ENCODE results near the gene CLCN1. TPM values are rescaled to one million over a fixed set of nuclear protein-coding genes. Genes with fewer than 3 reads are reported as not detected.

The CLCN1 gene
- polyA plus RNA-seq, 3 donors = 0.04 to 0.76 (median 0.11) TPM

DNA sequence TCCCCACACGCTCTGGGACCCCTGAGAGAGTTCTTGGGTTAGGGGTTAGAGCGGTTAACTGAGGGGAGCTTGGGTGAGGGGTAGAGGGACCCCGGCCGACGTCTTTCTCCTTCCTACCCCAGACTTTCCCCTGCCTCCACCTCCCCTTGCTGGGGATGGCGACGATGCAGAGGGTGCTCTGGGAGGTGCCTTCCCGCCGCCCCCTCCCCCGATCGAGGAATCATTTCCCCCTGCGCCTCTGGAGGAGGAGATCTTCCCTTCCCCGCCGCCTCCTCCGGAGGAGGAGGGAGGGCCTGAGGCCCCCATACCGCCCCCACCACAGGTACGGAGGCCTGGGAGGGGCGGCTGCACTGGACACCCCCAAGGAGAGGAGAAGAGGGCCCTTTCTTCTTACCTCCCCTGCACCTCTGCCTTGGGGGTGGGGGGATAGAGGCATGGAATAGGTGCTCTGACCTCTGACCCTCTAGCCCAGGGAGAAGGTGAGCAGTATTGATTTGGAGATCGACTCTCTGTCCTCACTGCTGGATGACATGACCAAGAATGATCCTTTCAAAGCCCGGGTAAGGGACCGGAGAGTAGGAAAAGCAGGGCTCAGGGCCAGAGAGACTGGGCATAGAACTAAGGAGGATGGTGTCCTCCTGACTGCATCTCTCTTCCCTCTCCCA, 66.3 kb downstream of the CLCN1 start:
- H3K27me3 ChIP-seq (ENCODE audit: control insufficient read depth in 2 of 2, insufficient read depth in 2 of 2, low read length in 2 of 2) = no peaks in the 10 kb centered on the region
- peak overlapping the region; percentile 81 to 99 (median 98) for H3K4me3 ChIP-seq (replicated peaks in 1 of 3; ENCODE audit: low read depth in 2 of 3, low read length in 3 of 3)
- peak overlapping the region; percentile 42 for H2AFZ ChIP-seq (ENCODE audit: insufficient read depth, low read depth, low read length, poor library complexity, severe bottlenecking)
- H3K36me3 ChIP-seq (replicated peaks in 1 of 2; ENCODE audit: control insufficient read depth in 1 of 2, insufficient read depth in 2 of 2, low read length in 2 of 2) = peaks cover 17 to 27% of the 10 kb centered on the region in 2 donors
- H3K9ac ChIP-seq (ENCODE audit: insufficient read depth, low read length, poor library complexity, severe bottlenecking) = peak overlapping the region; percentile 100
- Mint-ChIP-seq H3K27me3 (ENCODE audit: low read depth in 3 of 3) (peaks cover 0 to 2% (median 0%) of the 10 kb centered on the region in 3 donors), H3K9me3 (no peaks in the 10 kb centered on the region), H3K4me1 (peaks cover 27% of the 10 kb centered on the region), H3K36me3 (peaks cover 0 to 15% of the 10 kb centered on the region in 2 donors), H3K4me3 (no peak overlapping the region), H3K27ac (no peak overlapping the region)
- TF ChIP-seq, protein P1, sequence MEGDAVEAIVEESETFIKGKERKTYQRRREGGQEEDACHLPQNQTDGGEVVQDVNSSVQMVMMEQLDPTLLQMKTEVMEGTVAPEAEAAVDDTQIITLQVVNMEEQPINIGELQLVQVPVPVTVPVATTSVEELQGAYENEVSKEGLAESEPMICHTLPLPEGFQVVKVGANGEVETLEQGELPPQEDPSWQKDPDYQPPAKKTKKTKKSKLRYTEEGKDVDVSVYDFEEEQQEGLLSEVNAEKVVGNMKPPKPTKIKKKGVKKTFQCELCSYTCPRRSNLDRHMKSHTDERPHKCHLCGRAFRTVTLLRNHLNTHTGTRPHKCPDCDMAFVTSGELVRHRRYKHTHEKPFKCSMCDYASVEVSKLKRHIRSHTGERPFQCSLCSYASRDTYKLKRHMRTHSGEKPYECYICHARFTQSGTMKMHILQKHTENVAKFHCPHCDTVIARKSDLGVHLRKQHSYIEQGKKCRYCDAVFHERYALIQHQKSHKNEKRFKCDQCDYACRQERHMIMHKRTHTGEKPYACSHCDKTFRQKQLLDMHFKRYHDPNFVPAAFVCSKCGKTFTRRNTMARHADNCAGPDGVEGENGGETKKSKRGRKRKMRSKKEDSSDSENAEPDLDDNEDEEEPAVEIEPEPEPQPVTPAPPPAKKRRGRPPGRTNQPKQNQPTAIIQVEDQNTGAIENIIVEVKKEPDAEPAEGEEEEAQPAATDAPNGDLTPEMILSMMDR (IDR thresholded peaks at IDR 0.05) = no peak
- peak overlapping the region; percentile 97 for H3K4me2 ChIP-seq (replicated peaks; ENCODE audit: extremely low read depth, low read length, poor library complexity, severe bottlenecking)
- peak in 1 of 3 donors; percentile 9 for DNase-seq
- no peaks in the 10 kb centered on the region for H3K9me3 ChIP-seq (replicated peaks in 1 of 2; ENCODE audit: control insufficient read depth in 1 of 2, insufficient read depth in 1 of 2, low read length in 2 of 2)
- peaks cover 68 to 80% of the 10 kb centered on the region in 2 donors for H3K4me1 ChIP-seq (ENCODE audit: control insufficient read depth in 1 of 2, insufficient read depth in 2 of 2, low read length in 2 of 2)
- 100% methylated on average over 1 of the region's 21 CpGs for WGBS (ENCODE audit: insufficient coverage)
- H3K79me2 ChIP-seq (ENCODE audit: insufficient read depth, low read length) = peaks cover 100% of the 10 kb centered on the region
- H4K20me1 ChIP-seq (ENCODE audit: insufficient read depth, low read length) = peaks cover 60% of the 10 kb centered on the region
- H3K27ac ChIP-seq (ENCODE audit: low read depth in 1 of 2, low read length in 2 of 2) = peak overlapping the region; percentile 80 to 99
- intact Hi-C loops (cut with micrococcal nuclease) = loop anchor here (5.0 kb wide), 3 partner anchors 35 to 140 kb away; no protein-coding TSS in a partner anchor

DNA sequence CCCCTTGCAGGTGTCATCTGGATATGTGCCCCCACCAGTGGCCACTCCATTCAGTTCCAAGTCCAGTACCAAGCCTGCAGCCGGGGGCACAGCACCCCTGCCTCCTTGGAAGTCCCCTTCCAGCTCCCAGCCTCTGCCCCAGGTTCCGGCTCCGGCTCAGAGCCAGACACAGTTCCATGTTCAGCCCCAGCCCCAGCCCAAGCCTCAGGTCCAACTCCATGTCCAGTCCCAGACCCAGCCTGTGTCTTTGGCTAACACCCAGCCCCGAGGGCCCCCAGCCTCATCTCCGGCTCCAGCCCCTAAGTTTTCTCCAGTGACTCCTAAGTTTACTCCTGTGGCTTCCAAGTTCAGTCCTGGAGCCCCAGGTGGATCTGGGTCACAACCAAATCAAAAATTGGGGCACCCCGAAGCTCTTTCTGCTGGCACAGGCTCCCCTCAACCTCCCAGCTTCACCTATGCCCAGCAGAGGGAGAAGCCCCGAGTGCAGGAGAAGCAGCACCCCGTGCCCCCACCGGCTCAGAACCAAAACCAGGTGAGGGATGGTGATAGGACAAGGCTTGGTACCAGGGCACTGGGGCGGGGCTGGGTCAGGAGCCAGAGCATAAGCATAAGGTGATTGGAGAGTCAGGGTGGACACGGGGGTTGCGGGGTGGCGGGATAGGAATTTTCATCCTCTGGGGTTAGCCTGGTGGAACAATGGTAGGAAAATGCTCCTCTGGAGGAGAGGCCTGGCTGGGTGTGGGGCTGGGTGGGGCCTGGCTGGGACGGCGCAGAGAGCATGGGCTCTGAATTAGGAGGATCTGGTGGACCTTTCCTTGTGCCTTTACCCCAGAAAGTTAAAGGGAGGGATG, 67.1 kb downstream of the CLCN1 start:
- WGBS (ENCODE audit: insufficient coverage) = 68% methylated on average over 11 of the region's 15 CpGs
- TF ChIP-seq, protein P1 (IDR thresholded peaks at IDR 0.05) = no peak
- Histone ChIP-seq H3K27ac (ENCODE audit: low read depth in 1 of 2, low read length in 2 of 2) (peak overlapping the region; percentile 80 to 99), H4K20me1 (ENCODE audit: insufficient read depth, low read length) (peaks cover 67% of the 10 kb centered on the region), H3K4me1 (ENCODE audit: control insufficient read depth in 1 of 2, insufficient read depth in 2 of 2, low read length in 2 of 2) (peaks cover 68 to 79% of the 10 kb centered on the region in 2 donors), H3K79me2 (ENCODE audit: insufficient read depth, low read length) (peaks cover 100% of the 10 kb centered on the region), H2AFZ (ENCODE audit: insufficient read depth, low read depth, low read length, poor library complexity, severe bottlenecking) (no peak overlapping the region), H3K4me2 (replicated peaks; ENCODE audit: extremely low read depth, low read length, poor library complexity, severe bottlenecking) (peak overlapping the region; percentile 97), H3K27me3 (ENCODE audit: control insufficient read depth in 2 of 2, insufficient read depth in 2 of 2, low read length in 2 of 2) (no peaks in the 10 kb centered on the region), H3K4me3 (replicated peaks in 1 of 3; ENCODE audit: low read depth in 2 of 3, low read length in 3 of 3) (peak overlapping the region; percentile 81 to 99 (median 98)), H3K36me3 (replicated peaks in 1 of 2; ENCODE audit: control insufficient read depth in 1 of 2, insufficient read depth in 2 of 2, low read length in 2 of 2) (peaks cover 24 to 35% of the 10 kb centered on the region in 2 donors), H3K9me3 (replicated peaks in 1 of 2; ENCODE audit: control insufficient read depth in 1 of 2, insufficient read depth in 1 of 2, low read length in 2 of 2) (no peaks in the 10 kb centered on the region), H3K9ac (ENCODE audit: insufficient read depth, low read length, poor library complexity, severe bottlenecking) (peak overlapping the region; percentile 100)
- Mint-ChIP-seq H3K27me3 (ENCODE audit: low read depth in 3 of 3) (peaks cover 0 to 2% (median 0%) of the 10 kb centered on the region in 3 donors), H3K9me3 (no peaks in the 10 kb centered on the region), H3K4me3 (no peak overlapping the region), H3K4me1 (peaks cover 24% of the 10 kb centered on the region), H3K36me3 (peaks cover 0 to 19% of the 10 kb centered on the region in 2 donors), H3K27ac (no peak overlapping the region)
- DNase-seq = no peak
- intact Hi-C loops (cut with micrococcal nuclease) = loop anchor here (5.0 kb wide), 3 partner anchors 34 to 141 kb away; no protein-coding TSS in a partner anchor
